Glomerular endothelial cell (primary cell): ENCODE data around the gene AK2. TPM values are rescaled to one million over a fixed set of nuclear protein-coding genes. Genes with fewer than 3 reads are reported as not detected.
"Not testable (repeated sequence)": the region's sequence is repeated elsewhere in the genome, so short reads cannot be mapped to it uniquely, and the experiment has no call there.

Source experiments
- DNase-seq: peaks from one replicate; pipeline ENCODE4 v3.0.0-alpha.2; 2011; ENCODE audit warnings: low read depth, low spot score; ENCODE audit errors: extremely low read depth
- total RNA-seq: library from RNA; depleted of rRNA; stranded (reverse); fragments of >200 nt; gene quantifications from 2 replicates; pipeline ENCODE4 v1.2.3, GENCODE V29; 2015

Gene AK2
- 112 and 151 TPM in 2 replicates for total RNA-seq

DNA sequence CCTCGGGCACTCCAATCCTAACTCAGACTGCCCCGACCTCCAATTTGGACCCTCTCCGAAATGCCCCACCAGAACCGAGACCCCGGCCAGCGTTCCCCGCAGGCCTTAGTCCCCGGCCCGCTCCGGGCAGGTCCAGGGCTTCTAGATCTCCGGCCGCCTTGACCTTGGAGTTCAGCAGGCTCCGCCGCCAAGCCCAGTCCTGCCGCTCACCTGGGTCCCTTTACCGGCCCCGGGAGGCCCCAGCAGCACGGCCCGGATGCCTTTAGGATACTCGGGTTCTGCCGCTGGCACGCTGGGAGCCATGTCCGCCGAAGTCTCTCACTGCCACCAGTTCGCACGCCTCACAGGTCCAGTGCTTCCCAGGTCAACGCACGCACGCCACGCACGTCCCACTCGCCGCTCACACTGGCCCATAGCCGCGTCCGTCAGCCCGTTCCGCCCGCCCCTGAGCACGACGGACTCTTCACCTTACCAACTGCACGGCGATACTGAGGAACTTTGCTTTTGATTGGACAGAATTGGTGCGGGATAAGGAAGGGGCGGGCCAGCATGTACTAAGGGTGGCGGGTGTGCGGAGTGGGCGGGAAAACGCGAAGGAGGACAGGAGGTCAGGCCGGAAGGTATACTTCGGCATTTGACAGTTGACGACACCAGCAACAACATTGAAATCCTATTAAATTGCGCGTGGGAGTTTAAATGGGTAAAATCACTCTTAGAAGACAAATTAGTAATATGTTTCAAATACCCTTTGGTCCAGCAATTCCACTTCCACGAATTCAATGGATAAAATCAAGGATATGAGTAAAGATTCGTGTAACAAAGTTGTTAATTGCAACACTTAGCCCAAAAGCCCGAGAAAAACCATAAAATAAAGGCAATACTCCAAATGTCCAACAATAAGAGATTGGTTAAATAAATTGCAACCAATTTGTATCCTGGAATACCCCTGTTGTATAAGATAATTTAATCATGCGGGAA is at the start of gene AK2:
Gene AK2 (minus strand): TSS at position 358 of the 978 bp plus-strand sequence. CDS start 55 bp downstream, at position 303.
- peak; percentile 86 for DNase-seq

DNA sequence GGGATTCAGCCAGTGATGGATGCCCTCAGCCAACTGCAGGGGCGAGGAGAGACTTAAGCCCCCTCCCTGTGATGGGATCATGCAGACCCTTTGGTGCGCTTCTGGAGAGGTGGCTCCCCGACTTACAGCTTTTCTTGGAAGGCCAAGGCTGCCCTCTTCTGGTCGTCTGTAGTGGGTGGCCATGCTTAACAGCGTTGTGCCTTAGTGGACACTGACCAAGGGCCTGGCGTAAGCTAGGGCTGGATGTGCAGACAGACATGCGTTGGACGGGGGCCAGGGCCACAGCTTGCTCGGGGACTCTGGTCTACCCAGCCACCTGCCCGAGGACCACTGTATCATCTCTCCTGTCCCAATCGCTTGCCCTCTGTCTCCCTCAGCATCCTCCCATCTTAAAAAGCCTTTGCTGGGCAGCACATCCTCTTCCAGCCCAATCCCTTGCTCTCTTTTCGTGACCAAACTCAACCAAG is 49.7 kb upstream of the AK2 start:
- peak; percentile 51 for DNase-seq

DNA sequence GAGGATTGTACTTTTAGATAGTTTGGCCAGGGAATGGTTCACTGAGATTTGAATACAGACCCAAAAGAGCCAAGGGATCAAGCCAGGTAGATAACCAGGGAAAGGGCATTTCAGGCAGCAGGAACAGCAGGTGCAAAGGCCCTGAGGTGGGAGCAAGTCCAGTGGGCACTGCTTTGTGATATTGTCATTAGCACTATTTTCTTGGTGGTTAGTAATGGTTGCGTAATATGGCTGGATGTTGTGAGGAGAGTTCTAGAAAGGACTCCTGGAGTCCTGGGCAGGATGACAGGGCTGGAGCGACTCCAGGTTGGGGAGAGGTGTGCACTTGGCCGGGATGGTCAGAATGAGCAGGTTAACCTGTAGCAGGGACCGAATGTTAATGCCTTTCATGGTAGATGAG is 48.6 kb upstream of the AK2 start:
- DNase-seq: no peak

DNA sequence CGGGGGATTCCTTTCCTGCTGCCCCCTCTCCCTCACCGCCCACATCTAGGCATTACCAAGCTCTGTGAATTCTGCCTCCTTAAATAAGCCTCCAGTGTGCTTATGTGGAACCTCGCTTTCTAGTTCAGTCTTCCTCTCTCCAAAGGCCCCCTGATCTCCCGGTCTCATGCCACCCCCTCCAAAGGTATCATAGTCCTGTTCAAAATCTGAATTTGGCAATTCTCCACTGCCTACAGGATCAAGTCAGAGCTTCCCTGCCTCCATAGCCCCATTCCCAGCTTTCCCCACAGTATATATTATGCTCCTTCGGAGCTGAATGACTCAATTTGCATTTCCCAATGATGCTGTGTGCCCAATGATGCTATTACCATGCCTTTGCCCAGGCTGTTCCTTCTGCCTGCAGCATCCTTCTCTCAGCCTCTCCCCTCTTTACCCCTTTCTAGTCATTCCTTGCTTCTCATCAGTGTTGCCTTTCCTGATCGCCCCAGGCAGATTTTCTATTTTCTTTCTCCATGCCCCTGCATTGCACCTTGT is 46.0 kb upstream of the AK2 start:
- no peak for DNase-seq

GRCh38 chr1:33081554-33082305 is 45.0 kb upstream of the AK2 start:
- no peak for DNase-seq

DNA sequence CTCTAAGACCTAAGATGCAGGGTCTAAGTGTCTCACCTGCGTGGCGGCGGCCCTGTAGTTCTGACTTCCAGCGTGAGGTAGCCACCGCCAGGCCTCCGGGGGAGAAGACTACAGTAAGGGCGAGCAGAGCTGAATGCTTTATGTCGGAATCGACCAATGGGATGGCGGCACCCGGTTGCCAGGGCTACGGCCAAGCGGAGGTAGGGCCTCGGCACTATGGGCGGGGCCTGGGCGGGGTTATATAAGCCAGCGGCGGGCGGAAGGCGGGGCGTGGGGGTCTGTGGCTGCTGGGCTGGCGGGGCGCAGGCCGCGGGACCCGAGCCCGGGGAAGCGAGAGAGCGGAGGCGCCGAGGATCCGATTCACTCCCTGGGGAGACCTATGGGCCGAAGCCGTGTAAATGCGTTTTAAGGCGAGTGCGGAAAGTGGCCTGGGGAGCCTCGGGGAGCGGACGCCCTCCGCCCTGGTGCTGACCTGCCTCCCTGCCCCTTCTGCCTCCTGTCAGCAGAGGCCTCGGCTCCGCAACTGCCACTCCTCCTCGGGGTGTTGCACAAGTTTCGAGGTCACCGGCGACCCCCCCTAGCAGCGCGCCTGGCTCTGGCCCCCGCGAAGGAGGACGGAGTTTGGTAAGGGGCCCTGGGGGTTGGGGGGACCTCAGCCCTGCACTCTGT is 44.3 kb upstream of the AK2 start, which contains the start of gene AZIN2:
Gene AZIN2 (plus strand): TSS at position 269 of the 669 bp plus-strand sequence. CDS start 1,097 bp downstream, outside the sequence.
- peak; percentile 63 for DNase-seq

GRCh38 chr1:33080373-33080772 is 43.7 kb upstream of the AK2 start:
- DNase-seq: no peak

- DNase-seq: no peak
Observed at GRCh38 chr1:33078030-33078591, 41.4 kb upstream of the AK2 start.

GRCh38 chr1:33074193-33074945 is 37.7 kb upstream of the AK2 start:
- no peak for DNase-seq

DNA sequence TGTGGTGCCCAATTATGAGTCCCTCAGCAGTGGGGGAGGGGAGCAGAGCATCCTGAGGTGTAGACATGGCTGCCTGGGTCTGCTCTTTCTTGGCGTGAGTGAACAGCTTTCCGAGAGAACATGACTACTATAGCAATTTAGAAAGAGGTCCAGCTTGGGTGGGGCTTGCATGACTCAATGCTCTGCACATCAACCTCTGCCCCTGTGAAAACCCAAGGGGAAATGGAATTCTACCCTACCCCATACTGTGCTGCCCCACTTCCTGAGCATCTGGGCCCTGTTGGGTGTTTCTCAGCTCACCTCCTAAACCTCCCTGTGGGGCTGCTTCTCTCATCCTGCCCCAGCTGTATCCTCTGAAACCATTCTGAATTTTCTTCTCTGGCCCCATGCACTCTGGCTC is 36.0 kb upstream of the AK2 start:
- no peak for DNase-seq

- DNase-seq: no peak
Observed at GRCh38 chr1:33070628-33071027, 33.9 kb upstream of the AK2 start.

GRCh38 chr1:33068108-33068507 is 31.4 kb upstream of the AK2 start:
- not testable (repeated sequence) for DNase-seq

DNA sequence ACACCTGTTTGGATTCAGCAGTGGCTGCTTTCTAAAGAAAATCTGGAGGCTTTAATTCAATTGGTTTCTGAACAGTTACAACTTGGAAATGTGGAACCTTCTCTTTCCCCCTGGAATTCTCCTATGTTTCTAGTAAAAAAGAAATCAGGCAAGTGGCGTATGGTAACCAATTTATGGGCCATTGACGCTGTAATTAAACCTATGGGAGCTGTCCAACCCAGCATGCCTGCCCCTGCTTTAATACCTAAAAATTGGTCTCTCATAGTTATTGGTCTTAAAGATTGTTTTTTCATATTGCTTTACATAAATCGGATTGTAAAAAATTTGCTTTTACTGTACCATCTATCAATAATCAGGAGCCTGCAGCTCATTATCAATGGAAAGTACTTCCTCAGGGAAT is 29.8 kb upstream of the AK2 start:
- DNase-seq: not testable (repeated sequence)

GRCh38 chr1:33065301-33065700 is 28.6 kb upstream of the AK2 start:
- DNase-seq: no peak

DNA sequence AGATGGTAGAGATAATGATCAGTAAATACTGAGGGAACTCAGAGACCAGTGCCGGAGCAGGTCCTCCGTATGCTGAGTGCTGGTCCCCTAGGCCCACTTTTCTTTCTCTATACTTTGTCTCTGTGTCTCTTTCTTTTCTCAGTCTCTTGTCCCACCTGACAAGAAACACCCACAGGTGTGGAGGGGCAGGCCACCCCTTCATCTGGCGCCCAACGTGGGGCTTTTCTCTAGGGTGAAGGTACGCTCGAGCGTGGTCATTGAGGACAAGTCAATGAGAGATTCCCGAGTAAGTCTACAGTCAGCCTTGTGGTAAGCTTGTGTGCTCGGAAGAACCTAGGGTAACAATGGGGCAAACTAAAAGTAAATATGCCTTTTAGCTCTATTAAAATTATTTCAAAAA is 27.6 kb upstream of the AK2 start:
- not testable (repeated sequence) for DNase-seq

DNA sequence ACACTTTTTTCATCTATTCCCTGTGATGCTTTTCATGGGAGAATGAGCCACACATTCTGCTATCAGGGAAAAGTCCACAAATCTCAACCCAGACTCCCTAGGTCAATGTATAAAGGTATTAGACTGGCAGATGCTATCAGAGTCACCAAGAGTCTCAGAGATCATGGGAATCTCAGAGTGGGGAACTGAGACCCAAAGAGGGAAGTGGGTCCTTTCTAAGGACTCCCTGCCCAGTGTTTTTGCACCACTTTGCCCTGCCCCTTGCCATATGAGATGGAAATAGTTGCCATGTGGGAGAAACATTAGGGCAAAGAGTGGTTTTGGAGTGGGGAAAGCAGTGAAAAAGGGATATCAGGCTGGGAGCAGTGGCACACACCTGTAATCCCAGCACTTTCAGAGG is 25.2 kb upstream of the AK2 start:
- DNase-seq: no peak

GRCh38 chr1:33060579-33061083 is 23.9 kb upstream of the AK2 start:
- DNase-seq: no peak

DNA sequence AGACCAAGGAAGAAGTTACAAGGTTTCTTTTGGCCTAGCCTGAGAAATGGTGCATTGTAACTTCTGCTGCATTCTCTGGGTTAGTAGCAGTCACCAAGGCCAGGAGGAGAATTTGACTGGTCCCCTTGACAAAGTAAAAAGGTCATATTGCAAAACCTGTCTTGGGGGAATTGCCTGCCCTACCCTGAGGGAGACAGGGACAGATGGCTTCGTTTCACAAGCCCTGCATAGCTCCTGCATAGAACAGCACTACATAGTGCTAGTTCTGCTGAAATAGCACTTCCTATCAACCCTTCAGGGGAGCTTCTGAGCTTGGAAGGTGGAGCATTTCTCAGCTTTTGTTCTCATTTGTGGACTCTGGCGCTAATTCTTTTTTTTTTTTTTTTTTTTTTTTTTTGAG is 20.4 kb upstream of the AK2 start:
- no peak for DNase-seq

GRCh38 chr1:33056426-33056825 is 19.7 kb upstream of the AK2 start:
- DNase-seq: no peak
